ENCODE data around the gene PANK4. TPM values are rescaled to one million over a fixed set of nuclear protein-coding genes. Genes with fewer than 3 reads are reported as not detected.

Gene PANK4
- total RNA-seq, 4 donors from 2014 or later = 29.3 to 39.9 (median 38.0) TPM

GRCh38 chr1:2488688-2489087 lies 37.7 kb downstream of the PANK4 start:
- no peak for TF ChIP-seq CTCF (IDR thresholded peaks at IDR 0.05)
- no peak for TF ChIP-seq POLR2A (IDR thresholded peaks at IDR 0.05)
- intact Hi-C loops (cut with DNase I) = no loop called here
- Histone ChIP-seq H3K4me1 (no peaks in the 10 kb centered on the region), H3K36me3 (no peaks in the 10 kb centered on the region), H3K4me3 (replicated peaks in 1 of 3) (no peak overlapping the region), H3K27me3 (no peaks in the 10 kb centered on the region), H3K9me3 (no peaks in the 10 kb centered on the region), H3K27ac (no peak overlapping the region)
- no peak for DNase-seq
- 91 to 93% methylated on average over 2 of the region's 2 CpGs for WGBS, 2 donors

DNA sequence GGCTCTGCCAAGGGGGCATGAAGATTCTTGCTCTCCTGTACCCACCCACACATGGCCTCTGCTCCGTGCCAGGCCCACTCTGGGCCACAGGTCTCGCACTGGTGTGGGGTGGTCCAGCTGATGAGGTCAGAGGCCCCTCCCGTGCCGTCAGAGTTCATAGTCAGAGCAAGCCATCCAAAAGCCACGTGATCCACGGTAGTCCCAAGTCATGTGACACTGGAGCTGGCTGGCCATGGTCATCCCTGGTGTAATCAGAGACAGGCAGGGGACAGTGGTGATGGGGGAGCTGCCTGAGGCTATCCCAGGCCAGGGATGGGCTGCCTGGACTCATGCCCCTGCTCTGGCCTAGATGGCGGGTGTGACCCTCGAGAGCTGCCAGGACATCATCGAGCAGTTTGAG lies 39.8 kb downstream of the PANK4 start:
- Histone ChIP-seq H3K36me3 (no peaks in the 10 kb centered on the region), H3K27me3 (no peaks in the 10 kb centered on the region), H3K4me1 (peaks cover 13 to 17% of the 10 kb centered on the region in 2 donors), H3K4me3 (replicated peaks in 1 of 3) (no peak overlapping the region), H3K27ac (no peak overlapping the region), H3K9me3 (no peaks in the 10 kb centered on the region)
- TF ChIP-seq POLR2A (IDR thresholded peaks at IDR 0.05) (no peak), CTCF (IDR thresholded peaks at IDR 0.05) (no peak)
- intact Hi-C loops (cut with DNase I) = no loop called here
- DNase-seq = no peak
- 65 to 96% methylated on average over 5 to 6 of the region's 9 CpGs for WGBS, 2 donors

DNA sequence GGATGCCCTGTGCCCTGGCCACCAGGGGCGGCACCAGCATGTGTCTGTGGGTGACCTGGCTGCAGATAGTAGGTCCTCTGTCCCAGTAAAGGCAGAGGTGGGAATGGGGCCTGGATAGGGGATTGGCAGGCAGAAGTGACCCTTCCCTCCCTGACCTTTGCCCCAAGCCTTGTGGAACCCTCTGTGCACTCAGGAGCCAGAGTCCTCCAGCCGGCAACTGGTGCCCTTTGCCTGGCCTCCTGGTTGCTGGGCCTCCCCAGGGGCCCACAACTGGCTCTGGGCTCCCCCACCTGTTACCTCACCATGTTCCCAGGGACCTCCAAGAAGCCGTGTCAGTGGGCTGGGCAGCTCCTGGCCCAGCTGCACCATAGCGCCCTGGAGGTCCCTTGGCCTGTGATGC lies 40.4 kb downstream of the PANK4 start:
- intact Hi-C loops (cut with DNase I) = no loop called here
- TF ChIP-seq POLR2A (IDR thresholded peaks at IDR 0.05) (no peak), CTCF (IDR thresholded peaks at IDR 0.05) (no peak)
- no peak overlapping the region for H3K4me3 ChIP-seq (replicated peaks in 1 of 3)
- no peaks in the 10 kb centered on the region for H3K36me3 ChIP-seq
- no peaks in the 10 kb centered on the region for H3K9me3 ChIP-seq
- no peaks in the 10 kb centered on the region for H3K27me3 ChIP-seq
- peaks cover 18 to 22% of the 10 kb centered on the region in 2 donors for H3K4me1 ChIP-seq
- WGBS, 2 donors = 90 to 100% methylated on average over 1 to 2 of the region's 4 CpGs
- no peak overlapping the region for H3K27ac ChIP-seq
- no peak for DNase-seq

GRCh38 chr1:2483970-2484369 lies 42.4 kb downstream of the PANK4 start:
- WGBS, 2 donors = 92 to 96% methylated on average over 7 to 12 of the region's 16 CpGs
- H3K27me3 ChIP-seq = no peaks in the 10 kb centered on the region
- H3K9me3 ChIP-seq = no peaks in the 10 kb centered on the region
- no peak overlapping the region for H3K4me3 ChIP-seq (replicated peaks in 1 of 3)
- DNase-seq = no peak
- intact Hi-C loops (cut with DNase I) = no loop called here
- H3K27ac ChIP-seq = no peak overlapping the region
- no peak for TF ChIP-seq POLR2A (IDR thresholded peaks at IDR 0.05)
- no peak for TF ChIP-seq CTCF (IDR thresholded peaks at IDR 0.05)
- H3K36me3 ChIP-seq = no peaks in the 10 kb centered on the region
- peaks cover 37 to 43% of the 10 kb centered on the region in 2 donors for H3K4me1 ChIP-seq

GRCh38 chr1:2483026-2483425 lies 43.4 kb downstream of the PANK4 start:
- TF ChIP-seq CTCF (IDR thresholded peaks at IDR 0.05) = no peak
- no peak for TF ChIP-seq POLR2A (IDR thresholded peaks at IDR 0.05)
- H3K4me3 ChIP-seq (replicated peaks in 1 of 3) = no peak overlapping the region
- peak overlapping the region; percentile 91 to 96 (median 94) for H3K27ac ChIP-seq
- no peaks in the 10 kb centered on the region for H3K36me3 ChIP-seq
- H3K9me3 ChIP-seq = no peaks in the 10 kb centered on the region
- intact Hi-C loops (cut with DNase I) = no loop called here
- H3K4me1 ChIP-seq = peaks cover 37 to 45% of the 10 kb centered on the region in 2 donors
- WGBS, 2 donors = 92% methylated on average over 10 of the region's 13 CpGs; no CpG with 5 or more reads in 1 of the 2 donors
- no peak for DNase-seq
- H3K27me3 ChIP-seq = no peaks in the 10 kb centered on the region

All from thyroid gland (tissue), 4 donors.